HL-60 (cell line): Measurements from ENCODE around the gene LRRC8B.

ENCODE experiments used
- DNase-seq, 2 experiments: peaks; one replicate each; pipeline ENCODE4 v3.0.0-alpha.2; 2010 to 2020; ENCODE audit warnings: low read depth in 1 of 2, low spot score in 1 of 2
- H3K27ac ChIP-seq: fragments of 250-450 bp; sonication (Bioruptor Pico); replicated peaks from 2 replicates; pipeline ENCODE4 v1.5.1; 2020; ENCODE audit warnings: mild to moderate bottlenecking, moderate library complexity
- H3K27me3 ChIP-seq: fragments of 250-450 bp; sonication (Bioruptor Pico); 2 replicates; pipeline ENCODE4 v1.5.1; 2021; ENCODE audit warnings: mild to moderate bottlenecking, moderate library complexity; ENCODE audit not compliant: insufficient read depth, poor library complexity, severe bottlenecking
- H3K4me3 ChIP-seq: replicated peaks from 2 replicates; pipeline ENCODE4 v1.5.1; 2011; ENCODE audit warnings: mild to moderate bottlenecking, control low read depth, low read length; ENCODE audit not compliant: insufficient read depth
- GABPA ChIP-seq: IDR thresholded peaks from 2 replicates; pipeline ENCODE4 v1.6.1; 2012; ENCODE audit warnings: low read depth
- POLR2AphosphoS5 ChIP-seq: IDR thresholded peaks from 2 replicates; pipeline ENCODE4 v1.6.1; 2012; ENCODE audit warnings: low read depth
- SPI1 ChIP-seq: IDR thresholded peaks from 2 replicates; pipeline ENCODE4 v1.6.1; 2012; ENCODE audit warnings: low read depth, mild to moderate bottlenecking, borderline replicate concordance
- TF ChIP-seq, protein P1 (sequence below): IDR thresholded peaks from 2 replicates; pipeline ENCODE4 v1.6.1; 2012; ENCODE audit warnings: low read depth; ENCODE audit not compliant: insufficient replicate concordance
- TF ChIP-seq, protein P2 (sequence below): IDR thresholded peaks from one replicate; pipeline ENCODE4 v1.5.1; 2011; ENCODE audit warnings: low read length, control low read depth, inconsistent platforms; ENCODE audit not compliant: insufficient read depth

Gene LRRC8B

DNA sequence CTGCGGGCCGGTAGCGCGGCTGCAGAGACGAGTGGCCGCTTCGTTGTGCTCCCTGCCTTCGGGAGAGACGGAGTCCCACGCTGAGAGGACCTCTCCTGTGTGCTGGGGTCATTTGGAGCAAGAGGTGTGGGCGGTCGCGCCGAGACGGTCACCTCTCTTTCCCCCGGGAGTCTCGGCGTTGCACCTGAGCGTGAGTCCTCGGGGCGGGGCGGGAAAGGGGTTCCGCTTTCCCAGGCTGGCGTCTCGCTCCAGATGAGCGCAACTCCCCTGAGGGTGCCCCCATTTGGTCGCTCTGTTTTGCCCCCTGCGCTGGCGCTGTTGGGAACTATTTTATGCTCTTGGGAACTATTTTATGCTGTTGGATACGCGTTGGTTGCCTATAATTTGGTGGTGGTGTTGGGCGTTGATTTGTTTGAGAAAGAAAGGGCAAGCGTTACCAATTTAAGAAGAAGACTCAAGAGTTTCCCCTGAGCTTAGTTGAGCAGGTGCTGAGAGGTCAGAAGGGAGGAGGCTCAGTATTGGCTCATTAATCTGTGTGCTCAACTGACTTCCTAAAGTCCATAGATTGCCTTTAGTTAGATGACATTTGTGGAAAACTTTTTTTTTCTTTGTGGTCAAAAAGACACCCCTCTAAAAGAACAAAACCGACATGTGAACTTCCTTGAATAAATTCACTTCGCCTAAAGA, 683 bp downstream of the LRRC8B start:
- H3K27ac ChIP-seq = peak overlapping the region; percentile 87
- peak; percentile 41 to 59 for DNase-seq
- TF ChIP-seq GABPA = no peak
- TF ChIP-seq SPI1 = peak; percentile 82
- TF ChIP-seq, protein P1, sequence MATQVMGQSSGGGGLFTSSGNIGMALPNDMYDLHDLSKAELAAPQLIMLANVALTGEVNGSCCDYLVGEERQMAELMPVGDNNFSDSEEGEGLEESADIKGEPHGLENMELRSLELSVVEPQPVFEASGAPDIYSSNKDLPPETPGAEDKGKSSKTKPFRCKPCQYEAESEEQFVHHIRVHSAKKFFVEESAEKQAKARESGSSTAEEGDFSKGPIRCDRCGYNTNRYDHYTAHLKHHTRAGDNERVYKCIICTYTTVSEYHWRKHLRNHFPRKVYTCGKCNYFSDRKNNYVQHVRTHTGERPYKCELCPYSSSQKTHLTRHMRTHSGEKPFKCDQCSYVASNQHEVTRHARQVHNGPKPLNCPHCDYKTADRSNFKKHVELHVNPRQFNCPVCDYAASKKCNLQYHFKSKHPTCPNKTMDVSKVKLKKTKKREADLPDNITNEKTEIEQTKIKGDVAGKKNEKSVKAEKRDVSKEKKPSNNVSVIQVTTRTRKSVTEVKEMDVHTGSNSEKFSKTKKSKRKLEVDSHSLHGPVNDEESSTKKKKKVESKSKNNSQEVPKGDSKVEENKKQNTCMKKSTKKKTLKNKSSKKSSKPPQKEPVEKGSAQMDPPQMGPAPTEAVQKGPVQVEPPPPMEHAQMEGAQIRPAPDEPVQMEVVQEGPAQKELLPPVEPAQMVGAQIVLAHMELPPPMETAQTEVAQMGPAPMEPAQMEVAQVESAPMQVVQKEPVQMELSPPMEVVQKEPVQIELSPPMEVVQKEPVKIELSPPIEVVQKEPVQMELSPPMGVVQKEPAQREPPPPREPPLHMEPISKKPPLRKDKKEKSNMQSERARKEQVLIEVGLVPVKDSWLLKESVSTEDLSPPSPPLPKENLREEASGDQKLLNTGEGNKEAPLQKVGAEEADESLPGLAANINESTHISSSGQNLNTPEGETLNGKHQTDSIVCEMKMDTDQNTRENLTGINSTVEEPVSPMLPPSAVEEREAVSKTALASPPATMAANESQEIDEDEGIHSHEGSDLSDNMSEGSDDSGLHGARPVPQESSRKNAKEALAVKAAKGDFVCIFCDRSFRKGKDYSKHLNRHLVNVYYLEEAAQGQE = no peak

DNA sequence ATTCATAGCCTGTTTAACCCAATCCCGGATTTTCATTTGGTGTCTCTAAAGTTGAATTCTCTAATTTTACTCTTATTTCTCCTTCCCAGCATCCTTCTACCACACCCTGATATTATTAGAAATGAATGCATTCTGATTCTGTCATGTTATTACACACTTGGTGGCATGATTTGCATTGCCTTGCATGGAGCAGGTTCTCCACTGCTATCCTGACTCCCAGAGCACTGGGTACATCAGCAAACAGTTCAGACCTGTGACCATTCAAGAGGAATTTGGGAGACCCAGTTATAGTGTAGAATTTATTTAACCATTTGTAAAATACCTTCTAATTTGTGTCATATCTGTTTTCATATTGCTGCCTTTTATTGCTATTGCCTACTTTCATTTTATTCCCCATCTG, 2.6 kb downstream of the LRRC8B start:
- Histone ChIP-seq H3K4me3 (no peak overlapping the region), H3K27ac (no peak overlapping the region), H3K27me3 (no peaks in the 10 kb centered on the region)
- no peak for DNase-seq
- TF ChIP-seq SPI1 = no peak
- TF ChIP-seq, protein P2, sequence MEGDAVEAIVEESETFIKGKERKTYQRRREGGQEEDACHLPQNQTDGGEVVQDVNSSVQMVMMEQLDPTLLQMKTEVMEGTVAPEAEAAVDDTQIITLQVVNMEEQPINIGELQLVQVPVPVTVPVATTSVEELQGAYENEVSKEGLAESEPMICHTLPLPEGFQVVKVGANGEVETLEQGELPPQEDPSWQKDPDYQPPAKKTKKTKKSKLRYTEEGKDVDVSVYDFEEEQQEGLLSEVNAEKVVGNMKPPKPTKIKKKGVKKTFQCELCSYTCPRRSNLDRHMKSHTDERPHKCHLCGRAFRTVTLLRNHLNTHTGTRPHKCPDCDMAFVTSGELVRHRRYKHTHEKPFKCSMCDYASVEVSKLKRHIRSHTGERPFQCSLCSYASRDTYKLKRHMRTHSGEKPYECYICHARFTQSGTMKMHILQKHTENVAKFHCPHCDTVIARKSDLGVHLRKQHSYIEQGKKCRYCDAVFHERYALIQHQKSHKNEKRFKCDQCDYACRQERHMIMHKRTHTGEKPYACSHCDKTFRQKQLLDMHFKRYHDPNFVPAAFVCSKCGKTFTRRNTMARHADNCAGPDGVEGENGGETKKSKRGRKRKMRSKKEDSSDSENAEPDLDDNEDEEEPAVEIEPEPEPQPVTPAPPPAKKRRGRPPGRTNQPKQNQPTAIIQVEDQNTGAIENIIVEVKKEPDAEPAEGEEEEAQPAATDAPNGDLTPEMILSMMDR = no peak
- TF ChIP-seq GABPA = no peak
- TF ChIP-seq POLR2AphosphoS5 = no peak
- TF ChIP-seq, protein P1 = no peak

More for the DNA sequence above, 683 bp downstream of the LRRC8B start:
- H3K27me3 ChIP-seq = no peaks in the 10 kb centered on the region
- peak overlapping the region; percentile 87 for H3K4me3 ChIP-seq

DNA sequence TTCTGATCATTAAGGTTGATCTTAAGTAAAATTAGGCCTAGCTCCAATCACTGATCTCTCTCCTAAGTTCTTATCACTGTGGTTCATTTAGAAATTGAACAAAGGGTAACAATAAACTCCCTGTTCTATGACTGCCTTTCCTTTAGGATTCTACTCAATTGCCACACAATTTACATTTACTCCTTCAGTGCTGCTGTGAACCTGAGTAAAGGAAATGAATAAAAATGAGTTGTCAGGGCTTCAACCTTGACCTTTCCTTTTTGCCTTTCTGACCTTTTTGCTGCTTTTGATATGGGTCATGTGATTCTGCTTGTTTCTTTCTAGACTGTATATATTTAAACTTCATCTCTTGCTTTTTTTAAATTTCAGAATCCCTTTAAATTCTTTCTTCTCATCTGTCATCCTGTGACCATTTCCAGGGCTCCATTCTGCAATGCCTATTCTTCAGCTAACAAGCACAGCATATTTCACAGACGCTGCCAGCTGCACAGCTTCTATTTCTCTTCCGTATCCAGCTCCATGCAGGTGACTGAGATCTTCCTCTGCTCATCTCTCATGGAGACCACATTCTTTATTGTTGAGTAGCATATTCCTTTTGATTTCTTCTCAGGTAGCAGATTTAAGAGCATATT, 3.2 kb downstream of the LRRC8B start:
- TF ChIP-seq GABPA (no peak), POLR2AphosphoS5 (no peak), SPI1 (no peak)
- TF ChIP-seq, protein P1 = no peak
- TF ChIP-seq, protein P2 = no peak
- H3K27me3 ChIP-seq = no peaks in the 10 kb centered on the region
- H3K4me3 ChIP-seq = no peak overlapping the region
- no peak for DNase-seq
- no peak overlapping the region for H3K27ac ChIP-seq
